BLaER1 treated with 17β-estradiol and CSF1 and Interleukin-3, amounts not matched to agents 10 nM and 100 nM (cell line): ENCODE data around the gene ZBTB46.

Experiments
- H3K27ac ChIP-seq, 11 experiments: shearing (Covaris generic); formaldehyde crosslinking; 2 replicates each; pipeline ENCODE4 v1.8.1; 2022
- H3K27me3 ChIP-seq, 11 experiments: shearing (Covaris generic); formaldehyde crosslinking; 2 replicates each; pipeline ENCODE4 v1.8.1; 2022
- H3K36me3 ChIP-seq, 11 experiments: shearing (Covaris generic); formaldehyde crosslinking; 2 replicates each; pipeline ENCODE4 v1.8.1; 2022
- H3K4me1 ChIP-seq, 10 experiments: shearing (Covaris generic); formaldehyde crosslinking; 2 replicates each; pipeline ENCODE4 v1.8.1; 2022
- H3K4me2 ChIP-seq, 11 experiments: shearing (Covaris generic); formaldehyde crosslinking; 2 replicates each; pipeline ENCODE4 v1.8.1; 2022
- H3K4me3 ChIP-seq, 10 experiments: shearing (Covaris generic); formaldehyde crosslinking; 2 replicates each; pipeline ENCODE4 v1.8.1; 2022
- H3K9ac ChIP-seq, 11 experiments: shearing (Covaris generic); formaldehyde crosslinking; 2 replicates each; pipeline ENCODE4 v1.8.1; 2022
- H3K9me3 ChIP-seq, 11 experiments: shearing (Covaris generic); formaldehyde crosslinking; replicated peaks in 1 of 11; 2 replicates each; pipeline ENCODE4 v1.8.1; 2022
- H4K20me1 ChIP-seq, 11 experiments: shearing (Covaris generic); formaldehyde crosslinking; 2 replicates each; pipeline ENCODE4 v1.8.1; 2022
- Cebpa-rat ChIP-seq, 11 experiments: shearing (Covaris generic); IDR thresholded peaks; 2 replicates each; pipeline ENCODE4 v1.8.1; 2022

ZBTB46 gene

DNA sequence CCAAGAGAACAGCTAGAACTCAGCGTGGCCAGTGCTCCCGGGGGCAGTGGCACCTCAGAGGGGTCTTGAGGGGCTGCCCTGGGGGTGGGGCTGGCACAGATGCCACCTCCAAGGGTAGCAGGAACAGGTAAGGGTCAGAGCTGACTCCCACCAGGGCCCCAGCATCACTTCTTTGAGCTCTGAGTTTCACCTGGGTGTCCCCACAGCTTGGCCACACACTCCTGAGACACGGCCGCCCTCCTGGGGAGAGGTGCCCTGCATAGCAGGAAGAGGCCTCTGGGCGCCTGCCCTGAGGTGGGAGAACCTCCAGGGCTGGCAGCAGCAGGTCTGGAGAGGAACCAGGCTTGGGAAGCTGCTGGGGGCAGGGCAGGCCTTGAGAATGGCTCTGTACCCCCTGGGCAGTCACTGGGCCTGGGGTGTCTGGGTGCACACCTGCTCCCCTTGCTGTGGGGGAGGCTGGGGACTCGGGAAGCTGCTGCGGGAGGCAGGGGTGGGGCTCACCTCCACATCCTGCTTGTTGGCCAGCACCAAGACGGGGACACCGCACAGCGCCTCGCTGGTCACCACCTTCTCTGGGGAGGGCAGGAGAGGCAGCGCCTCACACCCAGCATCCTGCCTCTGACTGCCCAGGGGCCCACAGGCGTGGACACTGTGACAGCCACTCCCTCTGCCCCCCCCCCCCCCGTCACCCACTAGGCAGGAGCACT, 129.6 kb downstream of the ZBTB46 start:
- Histone ChIP-seq H3K4me2 (no peak overlapping the region), H3K9ac (peak overlapping the region in 2 of 11 experiments; percentile 23 to 59; a peak in 2 of 22 replicates), H3K9me3 (no peaks in the 10 kb centered on the region), H3K36me3 (peaks cover 29 to 58% (median 40%) of the 10 kb centered on the region in 11 experiments), H3K27me3 (no peaks in the 10 kb centered on the region), H3K27ac (0 out of 22 replicates have a peak overlapping the region, but pooled peaks of 1 of the 11 experiments have one; percentile 6), H3K4me3 (no peak overlapping the region), H4K20me1 (peaks cover 27 to 100% (median 98%) of the 10 kb centered on the region in 11 experiments), H3K4me1 (peaks cover 45 to 51% (median 48%) of the 10 kb centered on the region in 10 experiments)
- TF ChIP-seq Cebpa-rat (IDR thresholded peaks at IDR 0.05), result no peak

DNA sequence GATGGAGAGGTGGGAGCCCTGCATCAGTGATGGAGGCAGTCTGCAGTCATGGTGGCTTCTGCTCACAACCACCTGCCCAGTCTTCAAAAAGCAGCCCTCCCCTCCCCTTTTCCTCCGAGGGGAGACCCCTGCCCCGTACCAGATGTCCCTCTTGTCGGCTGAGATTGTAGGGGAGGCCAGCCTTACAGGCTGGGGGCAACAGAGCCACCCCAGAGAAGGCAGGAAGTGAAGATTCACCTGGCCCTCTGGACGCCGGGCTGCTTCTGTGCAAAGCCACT, 130.1 kb downstream of the ZBTB46 start:
- TF ChIP-seq Cebpa-rat (IDR thresholded peaks at IDR 0.05), result no peak
- peaks cover 45 to 51% (median 48%) of the 10 kb centered on the region in 10 experiments for H3K4me1 ChIP-seq
- H4K20me1 ChIP-seq, result peaks cover 27 to 100% (median 94%) of the 10 kb centered on the region in 11 experiments
- H3K36me3 ChIP-seq, result peaks cover 24 to 53% (median 35%) of the 10 kb centered on the region in 11 experiments
- H3K4me2 ChIP-seq, result no peak overlapping the region
- H3K9ac ChIP-seq, result peak overlapping the region in 3 of 11 experiments; percentile 15 to 59 (median 23); a peak in 3 of 22 replicates
- no peaks in the 10 kb centered on the region for H3K9me3 ChIP-seq
- H3K27ac ChIP-seq, result 0 out of 22 replicates have a peak overlapping the region, but pooled peaks of 1 of the 11 experiments have one; percentile 6
- no peaks in the 10 kb centered on the region for H3K27me3 ChIP-seq
- no peak overlapping the region for H3K4me3 ChIP-seq

DNA sequence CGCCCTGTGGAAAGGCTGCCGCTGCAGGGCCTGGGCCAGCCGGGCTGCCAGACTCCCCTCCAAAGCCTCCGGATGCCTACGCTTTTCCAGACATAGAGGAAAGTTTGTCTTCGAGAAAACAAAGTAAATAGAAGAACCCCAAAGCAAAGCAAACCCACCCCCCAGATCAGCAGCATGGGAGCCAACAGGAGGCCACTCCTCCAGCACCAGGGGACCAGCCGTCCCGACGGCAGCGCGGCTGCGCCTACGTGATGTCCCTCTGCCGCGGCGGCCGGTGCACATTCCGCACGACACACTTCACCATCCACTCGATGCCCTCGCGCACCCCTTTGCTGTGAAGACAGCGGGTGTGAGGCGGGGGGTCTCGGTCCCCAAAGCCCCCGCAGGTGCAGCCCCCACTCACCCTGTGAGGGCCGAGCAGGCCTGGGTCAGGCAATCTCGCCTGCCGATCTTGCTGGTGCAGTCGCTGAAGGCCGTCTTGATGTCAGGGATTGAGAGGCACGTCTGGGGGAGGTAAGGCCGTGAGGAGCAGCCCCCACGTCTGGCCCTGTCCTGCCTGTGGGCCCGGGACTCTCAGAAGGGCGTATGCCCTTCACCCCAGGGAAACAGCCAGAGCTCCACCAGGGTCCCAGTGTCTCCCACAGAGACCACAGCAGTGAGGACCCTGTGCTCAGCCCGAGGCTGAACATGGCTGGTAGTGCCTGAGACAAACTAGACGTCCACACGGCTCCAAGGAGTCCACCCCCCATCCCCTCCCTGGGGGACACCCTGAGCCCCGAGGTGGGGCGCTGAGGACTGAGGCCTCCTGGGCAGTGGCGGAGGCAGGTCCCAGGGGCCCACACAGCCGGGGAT, 130.6 kb downstream of the ZBTB46 start:
- Histone ChIP-seq H3K36me3 (peaks cover 19 to 52% (median 29%) of the 10 kb centered on the region in 11 experiments), H3K27me3 (no peaks in the 10 kb centered on the region), H3K9me3 (no peaks in the 10 kb centered on the region), H4K20me1 (peaks cover 27 to 100% (median 91%) of the 10 kb centered on the region in 11 experiments), H3K27ac (peak overlapping the region in 3 of 11 experiments; percentile 6 to 42 (median 14); a peak in 3 of 22 replicates), H3K4me1 (peaks cover 48 to 53% (median 50%) of the 10 kb centered on the region in 10 experiments), H3K4me2 (peak overlapping the region in 10 of 11 experiments; percentile 2 to 50 (median 38); a peak in 12 of 22 replicates), H3K4me3 (no peak overlapping the region), H3K9ac (peak overlapping the region in 8 of 11 experiments; percentile 8 to 61 (median 34); a peak in 8 of 22 replicates)
- TF ChIP-seq Cebpa-rat (IDR thresholded peaks at IDR 0.05), result no peak

DNA sequence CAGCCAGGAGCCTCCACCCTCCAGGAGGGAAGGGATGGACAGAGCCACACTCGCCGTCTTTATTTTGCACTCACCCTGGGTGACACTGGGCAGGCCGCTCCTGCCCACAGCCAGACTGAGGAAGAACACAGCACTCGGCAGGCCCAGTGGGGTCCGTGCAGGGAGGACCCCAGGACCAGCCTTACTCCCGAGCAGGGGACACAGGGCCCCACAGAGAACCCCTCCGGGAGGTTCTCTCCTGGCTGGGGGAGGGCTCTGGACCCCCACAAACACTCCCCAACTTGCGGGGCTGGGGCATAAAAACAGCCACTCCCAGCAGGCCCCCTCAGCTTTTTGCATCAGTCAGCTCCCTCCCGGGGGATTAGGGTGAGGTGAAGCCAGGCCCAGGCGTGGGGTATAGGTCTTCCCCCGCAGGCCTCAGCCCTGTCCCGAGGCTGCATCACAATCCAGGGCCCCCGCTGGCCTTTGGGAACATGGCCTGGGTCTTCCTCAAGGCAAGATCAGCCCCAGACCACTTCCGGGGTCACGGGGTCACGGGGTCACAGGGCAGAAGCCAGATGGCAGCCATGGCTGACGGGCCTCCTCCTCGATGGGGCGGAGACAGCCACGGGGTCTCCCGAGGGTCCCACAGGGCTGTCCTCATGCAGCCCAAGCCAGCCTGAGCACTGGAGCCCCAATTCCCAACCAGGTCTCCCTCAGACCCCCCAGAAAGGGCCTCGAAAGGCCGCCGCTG, 131.4 kb downstream of the ZBTB46 start:
- H3K36me3 ChIP-seq, result peaks cover 11 to 49% (median 22%) of the 10 kb centered on the region in 11 experiments
- H3K27me3 ChIP-seq, result no peaks in the 10 kb centered on the region
- H4K20me1 ChIP-seq, result peaks cover 27 to 100% (median 85%) of the 10 kb centered on the region in 11 experiments
- TF ChIP-seq Cebpa-rat (IDR thresholded peaks at IDR 0.05), result no peak
- H3K4me1 ChIP-seq, result peaks cover 47 to 56% (median 52%) of the 10 kb centered on the region in 10 experiments
- peak overlapping the region in 10 of 11 experiments; percentile 1 to 61 (median 34); a peak in 14 of 22 replicates for H3K9ac ChIP-seq
- no peaks in the 10 kb centered on the region for H3K9me3 ChIP-seq
- H3K4me2 ChIP-seq, result peak overlapping the region; percentile 10 to 50 (median 37); a peak in 18 of 22 replicates
- H3K4me3 ChIP-seq, result no peak overlapping the region
- peak overlapping the region in 3 of 11 experiments; percentile 7 to 42 (median 14); a peak in 7 of 22 replicates for H3K27ac ChIP-seq

DNA sequence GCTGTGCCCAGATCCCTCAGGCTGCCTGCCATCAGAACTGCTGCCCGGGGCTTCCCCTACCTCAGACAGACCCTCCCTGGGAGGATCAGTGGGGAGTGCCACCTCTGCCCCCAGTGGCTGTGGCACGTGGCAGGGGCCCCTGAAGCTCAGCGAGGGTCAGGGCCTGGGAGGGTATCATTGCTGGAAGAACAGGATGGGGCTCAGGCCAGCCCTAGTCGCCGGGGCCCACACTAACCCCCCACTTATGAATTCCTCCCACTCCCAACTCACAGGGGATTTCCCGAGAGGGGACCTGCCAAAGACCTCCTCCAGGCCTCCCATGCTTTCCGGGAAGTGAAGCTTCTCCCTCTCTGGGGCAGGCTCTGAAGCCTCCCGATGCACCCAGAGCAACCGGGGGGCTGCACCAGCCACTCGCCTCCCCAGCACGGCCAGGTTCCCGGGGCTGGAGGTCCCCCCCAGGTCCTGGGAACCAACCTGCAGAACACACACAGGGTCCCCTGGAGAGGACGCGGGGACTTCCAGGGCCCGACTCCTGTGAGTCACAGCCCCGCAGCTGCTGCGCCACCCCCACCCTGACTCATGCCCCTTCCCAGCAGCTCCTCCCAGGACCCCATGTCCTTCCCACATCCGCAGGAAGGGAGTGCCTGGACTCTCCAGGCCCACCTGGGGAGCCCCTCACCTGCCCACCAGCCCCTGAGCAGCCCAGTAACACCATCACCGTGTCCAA, 132.2 kb downstream of the ZBTB46 start:
- H3K4me2 ChIP-seq, result peak overlapping the region in 10 of 11 experiments; percentile 10 to 97 (median 40); a peak in 13 of 22 replicates

DNA sequence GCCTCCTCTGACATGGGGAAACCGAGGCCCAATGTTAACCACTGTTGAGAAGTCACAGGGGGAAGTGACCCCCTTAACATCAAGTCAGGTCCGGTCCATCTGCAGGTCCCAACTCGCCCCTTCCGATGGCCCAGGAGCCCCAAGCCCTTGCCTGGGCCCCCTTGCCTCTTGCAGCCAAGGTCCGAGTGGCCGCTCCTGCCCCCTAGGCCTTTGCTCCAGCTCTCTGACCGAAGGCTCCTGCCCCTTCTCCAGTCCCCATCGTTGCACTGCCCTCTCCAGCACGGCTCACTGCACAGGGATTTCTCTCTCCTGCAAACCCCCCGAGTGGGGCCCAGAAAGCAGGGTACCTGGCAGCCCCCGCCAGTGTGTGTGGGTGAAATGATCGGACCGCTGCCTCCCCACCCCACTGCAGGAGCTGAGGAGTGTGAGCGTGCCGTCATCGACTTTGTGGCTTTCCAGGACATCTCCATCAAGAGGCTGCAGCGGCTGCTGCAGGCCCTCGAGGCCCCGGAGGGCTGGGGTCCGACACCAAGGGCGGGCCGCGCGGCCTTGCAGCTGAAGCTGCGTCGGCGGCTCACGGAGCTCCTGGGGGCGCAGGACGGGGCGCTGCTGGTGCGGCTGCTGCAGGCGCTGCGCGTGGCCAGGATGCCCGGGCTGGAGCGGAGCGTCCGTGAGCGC, 133.1 kb downstream of the ZBTB46 start:
- TF ChIP-seq Cebpa-rat (IDR thresholded peaks at IDR 0.05), result no peak
- H3K4me1 ChIP-seq, result peaks cover 47 to 56% (median 52%) of the 10 kb centered on the region in 10 experiments
- no peak overlapping the region for H3K27ac ChIP-seq
- H3K4me3 ChIP-seq, result no peak overlapping the region
- H3K27me3 ChIP-seq, result no peaks in the 10 kb centered on the region
- peak overlapping the region in 2 of 11 experiments; percentile 65 to 75; a peak in 3 of 22 replicates for H3K9ac ChIP-seq
- H3K4me2 ChIP-seq, result peak overlapping the region; percentile 89 to 99 (median 97)
- peaks cover 0 to 41% (median 12%) of the 10 kb centered on the region in 11 experiments; a peak in 14 of 22 replicates for H3K36me3 ChIP-seq
- peaks cover 27 to 88% (median 70%) of the 10 kb centered on the region in 11 experiments for H4K20me1 ChIP-seq
- no peaks in the 10 kb centered on the region for H3K9me3 ChIP-seq

More for the DNA sequence above, 132.2 kb downstream of the ZBTB46 start:
- Histone ChIP-seq H3K36me3 (peaks cover 4 to 49% (median 19%) of the 10 kb centered on the region in 11 experiments; a peak in 21 of 22 replicates), H3K9ac (peak overlapping the region in 8 of 11 experiments; percentile 1 to 58 (median 28); a peak in 6 of 22 replicates), H3K27ac (peak overlapping the region in 4 of 11 experiments; percentile 7 to 42 (median 16); a peak in 6 of 22 replicates), H3K4me1 (peaks cover 47 to 56% (median 52%) of the 10 kb centered on the region in 10 experiments), H3K4me3 (no peak overlapping the region), H3K9me3 (no peaks in the 10 kb centered on the region), H3K27me3 (no peaks in the 10 kb centered on the region), H4K20me1 (peaks cover 27 to 96% (median 78%) of the 10 kb centered on the region in 11 experiments)
- TF ChIP-seq Cebpa-rat (IDR thresholded peaks at IDR 0.05), result no peak

DNA sequence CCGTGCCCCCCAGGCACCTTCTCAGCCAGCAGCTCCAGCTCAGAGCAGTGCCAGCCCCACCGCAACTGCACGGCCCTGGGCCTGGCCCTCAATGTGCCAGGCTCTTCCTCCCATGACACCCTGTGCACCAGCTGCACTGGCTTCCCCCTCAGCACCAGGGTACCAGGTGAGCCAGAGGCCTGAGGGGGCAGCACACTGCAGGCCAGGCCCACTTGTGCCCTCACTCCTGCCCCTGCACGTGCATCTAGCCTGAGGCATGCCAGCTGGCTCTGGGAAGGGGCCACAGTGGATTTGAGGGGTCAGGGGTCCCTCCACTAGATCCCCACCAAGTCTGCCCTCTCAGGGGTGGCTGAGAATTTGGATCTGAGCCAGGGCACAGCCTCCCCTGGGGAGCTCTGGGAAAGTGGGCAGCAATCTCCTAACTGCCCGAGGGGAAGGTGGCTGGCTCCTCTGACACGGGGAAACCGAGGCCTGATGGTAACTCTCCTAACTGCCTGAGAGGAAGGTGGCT, 133.7 kb downstream of the ZBTB46 start:
- H3K9ac ChIP-seq, result peak overlapping the region; percentile 47 to 75 (median 67); a peak in 21 of 22 replicates
- H3K4me2 ChIP-seq, result peak overlapping the region; percentile 89 to 99 (median 97)
- peaks cover 0 to 36% (median 10%) of the 10 kb centered on the region in 11 experiments; a peak in 12 of 22 replicates for H3K36me3 ChIP-seq
- no peaks in the 10 kb centered on the region for H3K9me3 ChIP-seq
- peaks cover 27 to 88% (median 70%) of the 10 kb centered on the region in 11 experiments for H4K20me1 ChIP-seq
- H3K27me3 ChIP-seq, result no peaks in the 10 kb centered on the region
- H3K27ac ChIP-seq, result peak overlapping the region in 1 of 11 experiments; percentile 61; a peak in 3 of 22 replicates
- peak overlapping the region in 8 of 10 experiments; percentile 34 to 64 (median 46); a peak in 13 of 20 replicates for H3K4me3 ChIP-seq
- TF ChIP-seq Cebpa-rat (IDR thresholded peaks at IDR 0.05), result no peak
- peaks cover 47 to 58% (median 52%) of the 10 kb centered on the region in 10 experiments for H3K4me1 ChIP-seq
